Transverse colon (tissue), 4 donors: ENCODE measurements around the gene TRDN.

Experiments
- CTCF ChIP-seq, 5 experiments: fragments of 200-600 bp in 3 of 5; fragments of 450-650 bp in 2 of 5; sonication (generic) in 3 of 5; IDR thresholded peaks; 1 replicate in 2 of 5; 2 replicates in 3 of 5; pipeline ENCODE4 v1.5.1; 2016 to 2017; ENCODE audit warnings: antibody characterized with exemption in 5 of 5, inconsistent platforms in 3 of 5, mild to moderate bottlenecking in 2 of 5, moderate library complexity in 1 of 5
- EP300 ChIP-seq: sonication (generic); formaldehyde crosslinking; IDR thresholded peaks from one replicate; pipeline ENCODE4 v1.6.1; 2017; ENCODE audit warnings: antibody characterized with exemption, low read depth
- POLR2A ChIP-seq: fragments of 450-650 bp; IDR thresholded peaks from one replicate; pipeline ENCODE4 v1.6.1; 2016; ENCODE audit warnings: antibody characterized with exemption, mild to moderate bottlenecking, moderate library complexity
- POLR2AphosphoS5 ChIP-seq, 3 donors: sonication (generic); formaldehyde crosslinking; IDR thresholded peaks; one replicate each; pipeline ENCODE4 v1.6.1; 2016; ENCODE audit warnings: antibody characterized with exemption in 3 of 3

- no peak for TF ChIP-seq EP300
- TF ChIP-seq POLR2AphosphoS5 (IDR thresholded peaks at IDR 0.05): no peak
- no peak for TF ChIP-seq CTCF (IDR thresholded peaks at IDR 0.05)
- no peak for TF ChIP-seq POLR2A
Observed at GRCh38 chr6:123526128-123526527, 110.6 kb downstream of the TRDN start.
